RCC 7860 (cell line): ENCODE measurements around the gene RSF1.

ENCODE experiments used
- DNase-seq: peaks from one replicate; pipeline ENCODE4 v3.0.0-alpha.2; 2015; ENCODE audit warnings: low spot score
- FAIRE-seq: peaks from 2 replicates; lab custom pipeline; 2012; peaks lifted over from hg19 to GRCh38; lab: Jason Lieb, UNC

RSF1 gene

GRCh38 chr11:77758331-77758730 lies 62.2 kb downstream of the RSF1 start:
- no peak for DNase-seq
- no peak for FAIRE-seq

- no peak for DNase-seq
- FAIRE-seq = no peak
These were observed 67.3 kb downstream of the RSF1 start for GRCh38 chr11:77753230-77753629.

- DNase-seq (no peak), FAIRE-seq (no peak)
These were observed 68.0 kb downstream of the RSF1 start for GRCh38 chr11:77752516-77752915.

- FAIRE-seq = no peak
These were observed 69.9 kb downstream of the RSF1 start for GRCh38 chr11:77750394-77751156.

GRCh38 chr11:77749232-77749631 lies 71.3 kb downstream of the RSF1 start:
- FAIRE-seq (no peak), DNase-seq (no peak)

More at GRCh38 chr11:77750394-77751156, 69.9 kb downstream of the RSF1 start:
- DNase-seq = no peak

- DNase-seq = no peak
- FAIRE-seq = no peak
These were observed 72.3 kb downstream of the RSF1 start for GRCh38 chr11:77748266-77748665.

GRCh38 chr11:77747381-77747969 lies 73.0 kb downstream of the RSF1 start:
- DNase-seq = no peak
- FAIRE-seq = no peak

GRCh38 chr11:77736473-77736872 lies 84.0 kb downstream of the RSF1 start:
- no peak for FAIRE-seq

GRCh38 chr11:77734890-77735289 lies 85.6 kb downstream of the RSF1 start:
- no peak for DNase-seq
- no peak for FAIRE-seq

More at GRCh38 chr11:77736473-77736872, 84.0 kb downstream of the RSF1 start:
- no peak for DNase-seq

GRCh38 chr11:77732143-77732542 lies 88.4 kb downstream of the RSF1 start:
- DNase-seq (no peak), FAIRE-seq (no peak)

GRCh38 chr11:77730789-77731188 lies 89.7 kb downstream of the RSF1 start:
- FAIRE-seq (no peak), DNase-seq (no peak)

- FAIRE-seq (no peak), DNase-seq (no peak)
These were observed 91.5 kb downstream of the RSF1 start for GRCh38 chr11:77729063-77729462.

- DNase-seq = no peak
- FAIRE-seq = no peak
These were observed 92.2 kb downstream of the RSF1 start for GRCh38 chr11:77728203-77728786.

GRCh38 chr11:77726524-77726923 lies 94.0 kb downstream of the RSF1 start:
- FAIRE-seq = no peak
- no peak for DNase-seq

GRCh38 chr11:77725433-77725832 lies 95.1 kb downstream of the RSF1 start:
- FAIRE-seq (no peak), DNase-seq (no peak)

- FAIRE-seq (no peak), DNase-seq (no peak)
These were observed 95.9 kb downstream of the RSF1 start for GRCh38 chr11:77724636-77725035.

GRCh38 chr11:77723024-77723423 lies 97.5 kb downstream of the RSF1 start:
- no peak for FAIRE-seq
- no peak for DNase-seq

GRCh38 chr11:77710358-77710757 lies 110.2 kb downstream of the RSF1 start:
- FAIRE-seq = no peak
- no peak for DNase-seq

GRCh38 chr11:77705876-77706579 lies 114.5 kb downstream of the RSF1 start:
- FAIRE-seq (no peak), DNase-seq (no peak)

- FAIRE-seq = peak; percentile 73
These were observed 115.2 kb downstream of the RSF1 start for GRCh38 chr11:77705195-77705875.

GRCh38 chr11:77704029-77704428 lies 116.5 kb downstream of the RSF1 start:
- no peak for FAIRE-seq
- DNase-seq = no peak

More at GRCh38 chr11:77705195-77705875, 115.2 kb downstream of the RSF1 start:
- peak; percentile 79 for DNase-seq
